NCI-H187 (cell line): ENCODE measurements around the gene ZDHHC22.

Source experiments
- DNase-seq, 2 experiments: peaks; one replicate each; lab custom pipeline; 2025; lab: John Stamatoyannopoulos, UW

The ZDHHC22 gene

DNA sequence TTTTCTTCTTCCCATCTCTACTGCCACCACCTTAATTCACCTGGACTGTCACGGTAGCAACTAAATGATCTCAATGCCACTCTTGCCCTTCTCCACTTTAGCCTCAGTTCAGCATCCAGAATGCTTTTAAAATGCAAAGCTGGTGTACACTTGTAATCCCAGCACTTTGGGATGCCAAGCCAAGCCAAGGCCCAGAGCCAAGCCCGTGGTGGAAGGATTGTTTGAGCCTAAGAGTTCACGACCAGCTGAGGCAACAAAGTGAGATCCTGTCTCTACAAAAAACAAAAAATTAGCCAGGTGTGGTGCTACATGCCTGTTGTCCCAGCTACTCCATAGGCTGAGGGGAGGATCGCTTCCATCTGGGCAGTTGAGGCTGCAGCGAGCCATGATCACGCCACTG, 37.6 kb downstream of the ZDHHC22 start:
- DNase-seq, result no peak

DNA sequence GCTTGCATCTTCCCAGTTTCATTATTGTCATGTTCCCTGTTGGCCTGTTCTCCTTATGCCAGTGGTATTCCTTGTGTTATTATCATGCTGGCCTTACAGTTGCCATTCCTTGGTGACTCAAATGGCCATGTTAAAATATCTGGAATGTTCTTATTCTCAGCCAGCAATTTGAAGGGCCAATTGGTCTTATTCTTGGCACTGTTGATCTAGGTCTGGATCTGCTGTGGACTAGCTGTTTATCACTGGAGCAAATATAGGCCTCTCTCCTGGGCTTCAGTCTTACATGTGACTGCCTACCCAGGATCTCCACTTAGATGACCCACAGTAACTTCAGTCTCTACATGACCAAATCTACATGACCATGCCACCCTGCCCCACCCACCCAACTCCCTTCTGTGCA, 38.1 kb downstream of the ZDHHC22 start:
- DNase-seq, result no peak

DNA sequence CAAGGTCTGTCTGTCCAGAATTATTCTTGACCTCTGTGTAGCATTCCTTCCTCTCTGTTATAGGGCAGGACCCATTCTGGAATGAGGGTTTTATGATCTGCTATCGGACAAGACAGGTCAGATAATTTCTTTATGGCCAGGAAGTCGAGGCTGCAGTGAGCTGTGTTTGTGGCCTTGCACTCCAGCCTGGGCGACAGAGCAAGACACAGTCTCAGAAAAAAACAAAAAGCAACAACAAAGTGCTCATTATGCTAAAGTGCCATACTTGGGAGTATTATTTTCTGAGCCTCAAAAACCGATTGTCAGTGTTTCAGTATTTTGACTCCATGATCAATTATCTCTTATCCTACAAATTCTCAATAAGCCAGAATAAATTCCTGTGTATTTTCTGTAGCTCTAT, 39.4 kb downstream of the ZDHHC22 start:
- no peak for DNase-seq

DNA sequence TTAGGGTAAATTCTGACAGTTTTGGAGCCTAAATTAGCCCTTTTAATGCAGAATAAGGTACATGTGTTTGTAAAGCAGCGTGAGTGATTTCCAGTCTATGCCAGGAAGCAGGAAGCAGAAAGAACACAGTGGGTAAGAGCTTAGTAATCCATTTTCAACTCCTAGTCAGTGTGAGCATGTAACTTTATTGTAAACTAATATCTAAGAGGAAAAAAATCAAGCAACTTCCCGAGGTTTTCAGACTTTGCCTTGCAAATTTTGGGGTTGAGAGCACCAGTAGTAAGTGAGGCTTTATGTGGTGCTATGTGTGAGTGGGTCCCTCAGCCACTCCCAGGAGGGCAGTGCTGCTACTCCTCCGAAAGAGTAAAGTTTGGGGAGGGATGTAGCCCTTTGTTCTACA, 40.6 kb downstream of the ZDHHC22 start:
- no peak for DNase-seq

DNA sequence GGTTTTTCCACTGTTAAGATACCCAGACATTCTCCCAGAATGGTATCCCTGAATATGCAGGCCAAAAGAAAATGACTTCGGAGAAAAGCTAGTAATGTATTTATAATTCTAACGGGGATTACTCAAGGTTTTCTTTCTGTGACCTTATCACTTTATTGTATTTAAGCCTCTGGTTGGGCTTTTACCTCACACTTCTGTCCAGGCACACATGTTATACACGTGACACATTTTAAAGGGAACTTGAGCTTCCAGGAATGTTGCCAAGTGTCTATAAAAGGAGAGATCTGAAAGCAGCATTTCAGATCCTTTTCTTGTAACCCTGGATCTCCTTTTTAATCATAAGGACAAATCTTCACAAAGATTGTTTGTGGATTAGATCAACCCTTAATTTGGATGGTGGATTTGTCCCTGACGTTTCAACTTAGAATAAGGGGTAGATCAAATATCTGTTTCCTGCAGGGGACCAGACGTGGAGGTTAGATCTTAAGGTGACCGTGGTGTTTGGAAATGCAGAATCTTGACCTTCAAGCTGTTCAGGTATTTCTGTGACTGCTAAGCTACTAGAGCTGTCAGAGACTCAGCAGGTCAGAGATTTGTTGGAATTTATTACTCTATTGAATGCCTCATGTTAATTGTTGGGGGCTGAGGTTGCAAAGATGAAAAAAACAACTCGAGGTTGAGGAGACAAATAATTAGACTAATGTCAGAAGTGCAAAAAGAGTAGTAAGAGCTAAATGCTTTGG, 42.0 kb downstream of the ZDHHC22 start:
- DNase-seq, result no peak

DNA sequence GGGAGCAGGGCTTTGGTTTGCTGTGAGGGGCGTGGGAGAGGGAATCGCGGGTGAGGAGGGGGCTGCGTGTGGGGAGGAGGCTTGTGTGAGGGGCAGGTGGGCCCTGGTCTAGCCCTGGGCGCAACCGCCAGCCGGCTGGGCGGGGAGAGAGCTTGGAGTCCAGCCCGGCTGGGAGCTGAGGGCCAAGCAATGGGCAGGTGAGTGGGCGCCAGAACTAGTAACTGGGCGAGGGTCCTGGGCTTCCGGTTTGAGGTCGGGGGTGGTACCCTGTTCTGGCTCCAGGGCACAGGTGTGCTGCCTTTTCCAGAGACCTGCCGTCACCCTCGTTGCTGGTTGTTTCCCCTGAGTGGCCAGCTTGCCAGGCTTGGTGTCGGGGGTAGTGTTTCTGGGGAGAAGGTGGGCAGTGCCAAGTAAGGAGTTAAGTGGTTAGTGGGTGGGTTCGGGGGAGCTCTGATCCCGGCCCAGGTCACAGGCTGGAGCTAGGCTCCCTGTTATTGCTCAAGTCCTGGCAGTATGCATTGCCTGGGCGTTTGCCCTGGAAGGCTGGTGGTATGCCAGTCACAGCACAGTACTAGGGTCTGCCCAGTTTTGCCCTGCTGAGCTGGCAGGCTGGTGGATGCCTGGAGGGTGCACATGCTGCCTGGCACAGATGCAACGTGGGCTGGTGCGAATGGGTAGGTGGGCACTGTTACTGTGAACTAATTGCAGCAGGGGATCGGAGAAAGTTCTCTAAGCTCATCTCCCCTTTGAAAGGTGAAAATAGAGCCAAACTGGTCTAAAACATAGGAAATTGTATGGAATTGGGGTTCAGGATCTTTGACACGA, 42.9 kb downstream of the ZDHHC22 start:
- no peak for DNase-seq

DNA sequence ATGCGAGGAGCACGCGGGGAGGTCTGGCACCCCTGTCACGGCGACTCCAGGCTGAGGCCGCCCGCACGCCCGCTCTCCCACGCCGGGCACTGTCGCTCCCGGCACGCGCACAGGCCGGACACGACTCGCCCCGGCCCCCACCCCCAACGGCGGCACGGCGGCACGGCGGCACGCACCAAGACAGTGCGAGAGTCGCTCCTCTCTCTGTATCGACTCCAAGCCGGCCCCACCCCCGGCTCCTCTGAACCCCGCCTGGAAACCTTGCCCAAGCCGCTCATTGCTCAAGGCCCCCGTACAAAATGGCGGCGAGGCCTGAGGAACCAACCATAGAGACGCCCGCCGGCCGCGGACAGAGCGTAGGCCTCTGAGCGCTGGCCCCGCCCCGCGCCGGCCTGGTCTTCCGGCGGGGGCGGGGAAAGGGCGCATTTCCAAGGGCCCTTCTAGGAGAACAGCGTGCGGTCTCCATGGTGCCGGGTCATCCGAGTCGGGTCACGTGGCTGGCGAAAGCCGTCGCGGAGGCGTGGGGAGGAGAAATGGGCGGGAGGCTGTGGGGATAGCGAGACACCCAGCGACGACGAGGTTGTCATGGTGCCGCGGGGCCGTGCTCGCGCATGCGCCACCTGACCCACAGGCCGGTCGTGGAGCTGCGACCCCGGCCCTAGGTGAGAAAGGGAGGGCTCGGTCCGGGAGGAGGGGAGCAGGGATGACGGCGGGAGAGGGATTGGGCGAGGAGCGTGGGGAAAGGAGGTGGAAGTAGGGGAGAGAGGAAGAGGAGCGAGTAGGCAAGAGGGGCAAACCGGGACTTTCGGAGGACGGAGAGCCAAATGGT, 43.7 kb downstream of the ZDHHC22 start, which contains the start of gene CIPC:
Gene CIPC, plus strand, starts transcription at position 559 of the 829 bp plus-strand sequence. CDS start 7,451 bp downstream, outside the sequence.
- DNase-seq, result peak; percentile 99 to 100

DNA sequence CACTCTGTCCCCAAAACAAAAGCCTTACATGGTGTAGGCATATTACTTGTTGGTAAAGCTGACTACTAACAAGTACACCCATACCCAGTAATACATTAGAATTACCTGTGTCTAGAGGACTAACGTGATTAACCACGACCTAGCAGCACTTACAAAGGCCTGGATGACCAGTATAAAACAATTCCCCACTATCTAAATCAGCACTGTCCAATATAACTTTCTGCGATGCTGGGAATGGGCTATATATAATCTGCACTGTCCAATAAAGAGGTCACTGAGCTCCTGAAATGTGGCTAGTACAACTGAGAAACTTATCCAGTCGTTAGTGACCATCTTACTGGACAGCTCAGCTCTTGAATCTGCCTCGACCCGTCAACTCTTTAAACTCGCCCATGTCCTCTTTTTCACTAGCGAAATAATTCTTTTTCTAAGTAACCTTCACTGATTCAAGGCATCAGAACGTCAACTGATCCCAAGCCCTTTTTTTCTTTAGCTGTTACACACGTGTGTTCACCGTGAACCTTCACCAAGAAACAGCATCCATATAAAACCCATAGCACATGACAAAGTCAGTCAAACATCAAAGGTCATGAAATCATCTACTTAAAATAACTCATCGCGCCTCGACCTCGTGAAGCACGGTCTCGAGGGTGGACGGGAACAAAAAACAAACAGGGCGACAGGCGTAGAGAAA, 44.4 kb downstream of the ZDHHC22 start:
- DNase-seq, result no peak

DNA sequence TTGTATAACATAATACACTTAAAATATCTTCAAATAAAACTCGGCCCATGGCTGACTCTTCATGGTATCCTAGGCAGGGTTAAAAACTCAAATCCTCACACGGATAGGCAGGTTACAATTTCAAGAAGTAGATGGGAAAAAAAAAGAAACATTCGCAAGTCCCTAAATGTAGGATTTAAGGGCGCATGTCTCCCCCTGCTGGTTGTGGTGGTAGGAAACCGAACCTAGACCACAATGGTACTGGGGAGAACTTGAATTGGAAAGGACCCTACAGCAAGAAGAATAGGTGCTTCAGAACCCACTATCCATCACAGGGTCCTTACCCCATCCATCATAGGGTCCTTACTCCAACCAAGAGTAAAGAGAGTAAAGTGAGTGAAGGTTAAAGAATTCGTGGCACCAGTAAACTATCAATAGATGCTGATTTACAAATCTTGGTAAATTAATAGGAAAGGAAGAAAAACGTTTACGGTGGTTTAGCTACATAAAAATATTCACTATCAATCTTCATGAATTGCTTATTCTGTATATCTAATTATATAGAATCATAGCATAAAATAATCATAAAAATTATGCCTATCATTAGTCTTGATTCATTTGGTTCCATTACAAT, 46.8 kb downstream of the ZDHHC22 start:
- DNase-seq, result peak; percentile 66 to 80

DNA sequence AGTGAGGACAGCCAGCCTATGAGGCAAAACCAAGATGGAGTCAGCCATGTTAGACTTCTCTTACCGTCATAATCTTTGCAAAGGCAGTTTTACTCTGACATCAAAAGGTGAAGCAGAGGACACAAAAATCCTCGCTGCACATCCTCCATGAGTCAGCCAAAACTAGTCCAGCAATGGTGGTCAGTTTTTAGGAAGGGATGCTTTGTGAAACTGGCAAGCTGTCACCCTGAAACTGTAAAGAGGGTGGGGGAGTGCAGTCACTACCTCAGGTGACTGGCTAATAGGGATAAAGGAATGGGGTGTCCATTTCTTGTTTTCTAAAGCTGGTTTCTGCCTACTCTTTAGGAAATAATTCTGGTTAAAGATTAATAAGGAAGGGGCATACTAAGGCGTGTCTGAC, 48.9 kb downstream of the ZDHHC22 start:
- DNase-seq, result no peak

DNA sequence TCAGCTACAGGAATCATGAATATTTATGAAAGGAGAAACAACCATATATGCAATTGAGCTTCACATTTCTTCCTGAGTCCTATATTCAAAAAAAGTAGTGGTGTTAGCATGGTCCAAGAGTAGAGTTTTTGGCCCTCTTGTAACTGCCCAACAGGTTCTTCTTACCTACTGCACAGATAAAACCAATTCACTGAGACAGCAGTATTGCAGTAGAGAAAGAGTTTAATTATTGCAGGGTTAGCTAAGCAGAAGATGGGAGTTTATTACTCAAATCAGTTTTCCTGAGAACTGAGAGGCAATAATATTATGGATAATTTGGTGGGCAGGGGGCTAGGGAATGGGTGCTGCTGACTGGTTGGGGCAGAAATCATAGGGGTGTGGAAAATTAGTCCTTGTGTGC, 50.1 kb downstream of the ZDHHC22 start:
- no peak for DNase-seq

DNA sequence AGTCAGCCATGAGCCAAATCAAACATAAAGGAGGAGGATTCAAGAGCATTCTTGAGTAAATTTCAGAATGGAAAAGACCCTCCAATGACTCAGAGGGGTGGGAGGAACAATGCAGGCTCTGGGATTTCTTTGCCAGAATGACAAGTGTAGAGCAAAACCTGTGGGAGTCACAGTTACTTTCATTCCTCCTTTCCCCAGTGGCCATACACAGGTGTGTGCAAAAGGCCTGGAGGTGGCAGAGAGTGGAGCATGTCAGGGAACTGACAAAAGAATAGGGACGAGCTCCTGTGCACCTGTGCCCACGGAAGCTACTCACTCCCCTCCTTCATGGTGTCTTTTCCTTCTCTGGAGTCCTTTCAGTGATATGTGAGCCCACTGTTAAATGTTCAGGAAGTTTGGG, 52.9 kb downstream of the ZDHHC22 start:
- DNase-seq, result no peak

DNA sequence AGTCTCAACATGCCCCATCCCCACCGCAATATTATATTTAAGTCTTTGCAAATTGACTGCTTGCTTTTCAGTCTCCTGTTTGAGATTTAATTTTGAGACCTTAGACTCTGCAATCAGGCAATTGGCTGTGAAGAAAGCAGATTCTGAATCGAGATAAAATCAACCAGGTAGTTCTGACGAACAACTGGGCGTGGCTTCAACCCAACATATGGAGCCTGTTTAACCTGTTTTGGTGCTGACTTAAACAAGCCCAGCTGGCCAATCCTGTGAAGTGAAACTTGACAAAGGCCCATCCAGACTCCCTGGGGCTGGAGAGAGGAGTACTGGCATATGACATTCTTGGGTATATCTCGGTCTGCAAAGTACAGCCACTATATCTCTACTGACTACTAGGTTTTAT, 53.4 kb downstream of the ZDHHC22 start:
- DNase-seq, result no peak

DNA sequence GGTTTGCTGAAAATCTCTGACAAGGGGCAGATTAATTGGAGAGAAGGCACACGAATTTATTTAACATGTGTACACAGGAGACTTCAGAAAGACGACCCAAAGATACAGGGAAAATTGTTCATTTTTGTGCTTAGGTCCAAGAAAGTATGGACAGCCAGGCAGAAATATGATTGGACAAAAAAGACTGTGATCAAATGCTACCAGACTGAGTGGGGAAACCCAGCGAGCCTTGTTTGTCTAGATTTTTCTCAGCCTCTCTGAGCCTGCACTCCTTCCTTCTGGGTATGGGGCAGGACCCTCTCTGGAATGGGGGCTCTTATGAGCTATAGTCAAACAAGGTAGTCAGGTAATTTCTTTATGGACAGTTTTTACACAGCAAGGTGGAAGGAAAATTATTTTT, 54.0 kb downstream of the ZDHHC22 start:
- DNase-seq, result no peak

DNA sequence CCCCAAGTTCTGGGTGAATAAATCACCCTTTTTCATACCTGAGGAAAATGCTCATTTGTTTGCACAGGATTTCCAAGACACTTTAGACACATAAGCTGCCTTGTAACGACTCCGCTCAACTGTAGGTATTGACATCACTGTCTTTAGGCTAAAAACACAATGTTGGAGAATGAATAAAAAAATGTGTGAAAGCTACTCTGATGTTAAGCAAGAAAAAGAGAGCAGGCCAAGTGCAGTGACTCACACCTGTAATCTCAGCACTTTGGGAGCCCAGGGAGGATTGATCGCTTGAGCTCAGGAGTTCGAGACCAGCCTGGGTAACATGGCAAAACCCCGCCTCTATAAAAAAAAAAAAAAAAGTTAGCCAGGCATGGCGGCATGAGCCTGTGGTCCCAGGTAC, 54.6 kb downstream of the ZDHHC22 start:
- no peak for DNase-seq

DNA sequence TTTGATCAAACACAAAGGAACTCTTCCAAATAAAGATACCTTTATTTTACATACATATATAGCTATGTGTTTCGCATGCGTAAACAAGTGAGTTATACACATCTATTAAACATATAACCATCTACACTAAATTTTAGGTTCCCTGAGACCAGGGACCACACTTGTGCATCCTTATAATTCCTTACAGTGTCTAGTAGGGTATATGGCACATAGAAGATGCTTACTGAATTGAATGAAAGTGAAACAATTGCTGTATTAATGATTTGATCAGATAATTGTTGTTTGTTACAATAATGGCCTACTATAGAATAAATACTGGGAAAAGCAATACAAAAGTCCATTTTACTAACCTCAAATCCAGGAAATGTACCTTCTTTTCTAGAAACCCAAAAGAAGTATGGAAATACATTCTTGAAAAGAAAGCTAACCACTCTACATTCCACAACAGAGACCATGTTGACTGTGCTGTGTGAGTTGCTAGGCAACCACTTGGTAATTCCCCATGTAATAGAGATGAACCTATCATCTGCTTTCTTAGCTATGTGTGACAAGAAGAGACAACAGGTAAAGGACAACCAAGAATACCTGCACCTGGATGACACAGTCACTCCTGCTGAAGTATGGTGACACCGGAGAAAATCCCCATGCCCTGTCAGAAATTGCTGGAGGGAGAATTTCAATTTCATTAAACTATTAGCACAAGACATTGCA, 55.4 kb downstream of the ZDHHC22 start:
- DNase-seq, result no peak

DNA sequence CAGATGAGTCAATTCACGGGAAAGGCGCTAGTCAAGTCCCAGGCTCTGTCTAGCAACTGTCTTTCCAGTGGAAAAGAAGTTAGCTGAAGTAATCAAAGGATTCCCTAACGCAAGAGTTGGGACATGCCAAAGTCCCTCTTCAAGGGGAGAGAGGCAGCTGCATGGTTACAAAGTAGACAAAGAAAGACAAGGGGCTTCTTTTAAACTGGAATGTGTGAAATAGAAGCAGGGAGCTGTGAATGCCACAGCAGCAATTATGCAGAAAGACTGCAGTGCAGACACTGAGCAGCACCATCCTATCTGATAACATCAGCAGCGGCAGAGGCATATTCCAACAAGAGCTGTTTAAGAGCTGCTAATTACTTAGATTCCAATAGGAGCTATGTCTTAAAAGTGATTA, 56.1 kb downstream of the ZDHHC22 start:
- no peak for DNase-seq

DNA sequence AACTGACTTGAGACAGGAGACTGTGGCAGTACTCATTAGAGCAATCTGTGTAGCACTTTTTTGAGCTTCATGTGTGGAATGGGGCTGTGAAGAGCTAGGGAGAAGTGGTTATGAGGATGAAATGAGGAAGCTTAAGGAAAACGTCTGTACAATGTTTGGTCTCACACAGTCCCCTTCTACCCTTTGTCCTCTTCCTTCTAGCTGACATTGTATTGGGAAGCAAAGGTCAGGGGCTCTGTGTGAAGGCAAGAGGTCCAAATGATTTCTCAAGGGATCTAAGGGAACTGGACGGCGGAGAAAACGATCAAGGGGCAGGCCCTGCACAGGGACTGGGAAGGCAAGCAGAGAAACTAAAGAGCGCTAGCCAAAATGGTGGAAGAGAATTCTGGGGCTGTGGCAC, 56.6 kb downstream of the ZDHHC22 start:
- no peak for DNase-seq

DNA sequence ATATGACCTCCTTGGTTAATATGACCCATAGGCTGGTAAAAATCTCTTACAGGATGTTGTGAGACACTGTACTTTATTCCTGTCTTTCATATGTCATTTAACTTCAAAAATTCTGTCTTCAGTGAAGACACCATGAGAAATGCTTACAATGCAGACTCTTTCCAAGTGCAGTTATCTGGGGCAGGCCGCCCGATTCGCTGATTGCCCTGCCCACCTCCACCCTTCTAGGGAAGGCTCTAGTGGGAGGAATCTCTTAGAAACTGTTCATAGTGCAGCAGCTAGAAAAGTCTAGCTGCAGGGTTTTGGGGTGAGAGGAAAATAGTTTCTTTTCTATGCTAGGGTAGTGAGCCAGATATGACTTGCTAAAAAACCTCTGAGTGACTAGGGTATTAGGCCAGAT, 58.5 kb downstream of the ZDHHC22 start:
- DNase-seq, result no peak

DNA sequence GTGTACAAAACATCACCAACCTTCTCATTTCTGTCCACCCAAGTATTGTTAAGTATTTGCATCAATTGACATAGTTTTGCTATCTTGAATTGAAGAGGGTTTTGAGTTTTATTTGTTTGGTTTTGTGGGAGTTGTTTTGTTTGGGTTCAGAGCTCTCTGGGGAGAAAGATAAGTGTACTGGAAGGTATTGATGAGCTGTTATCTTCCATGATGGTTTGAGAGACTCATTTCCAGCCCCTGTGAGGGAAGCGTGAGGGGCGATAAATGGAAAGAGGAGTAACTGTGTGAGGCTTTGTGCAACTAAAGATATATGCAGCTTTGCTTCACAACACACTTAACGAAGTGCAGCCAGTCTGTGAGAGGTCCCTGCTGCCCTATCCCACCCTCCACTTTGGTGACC, 59.2 kb downstream of the ZDHHC22 start:
- DNase-seq, result no peak
